GM23338 (cell line): ENCODE data around the gene NAALADL2. TPM values are rescaled to one million over a fixed set of nuclear protein-coding genes. Genes with fewer than 3 reads are reported as not detected.

ENCODE experiments used
- ATAC-seq: fragments of 200-7000 bp; cut with Tn5 transposase; 3 replicates; pipeline ENCODE4 v1.9.1; 2020
- DNase-seq: peaks from one replicate; pipeline ENCODE4 v3.0.0-alpha.2; 2015; ENCODE audit warnings: low spot score
- H2AFZ ChIP-seq: fragments of 200-600 bp; sonication (generic); 2 replicates; pipeline ENCODE4 v1.8.0; 2016; ENCODE audit warnings: antibody characterized with exemption, mild to moderate bottlenecking, moderate library complexity
- H3F3A ChIP-seq: fragments of 200-600 bp; sonication (generic); replicated peaks from 2 replicates; pipeline ENCODE4 v1.8.0; 2017; ENCODE audit warnings: antibody characterized with exemption, mixed run types, low read depth
- H3K27ac ChIP-seq: fragments of 200-600 bp; sonication (generic); 2 replicates; pipeline ENCODE4 v1.6.1; 2016; ENCODE audit warnings: low read depth
- H3K27me3 ChIP-seq: fragments of 200-600 bp; sonication (generic); 2 replicates; pipeline ENCODE4 v1.8.0; 2016; ENCODE audit warnings: mild to moderate bottlenecking, mixed run types, moderate library complexity; ENCODE audit not compliant: insufficient read depth
- H3K36me3 ChIP-seq: fragments of 200-600 bp; sonication (generic); 2 replicates; pipeline ENCODE4 v1.8.0; 2016; ENCODE audit warnings: mild to moderate bottlenecking; ENCODE audit not compliant: insufficient read depth
- H3K4me1 ChIP-seq: fragments of 200-600 bp; sonication (generic); 2 replicates; pipeline ENCODE4 v1.8.0; 2016; ENCODE audit warnings: mild to moderate bottlenecking, moderate library complexity; ENCODE audit not compliant: insufficient read depth
- H3K4me2 ChIP-seq: fragments of 200-600 bp; sonication (generic); 2 replicates; pipeline ENCODE4 v1.7.1; 2017; ENCODE audit warnings: mixed run types
- H3K4me3 ChIP-seq: fragments of 200-600 bp; sonication (generic); 2 replicates; pipeline ENCODE4 v1.6.1; 2016; ENCODE audit warnings: mixed run types
- H3K79me2 ChIP-seq: fragments of 200-600 bp; sonication (generic); replicated peaks from 2 replicates; pipeline ENCODE4 v1.8.0; 2017; ENCODE audit warnings: mild to moderate bottlenecking; ENCODE audit not compliant: insufficient read depth
- H3K9me2 ChIP-seq: fragments of 200-600 bp; sonication (generic); 2 replicates; pipeline ENCODE4 v1.8.0; 2017; ENCODE audit not compliant: insufficient read depth
- H4K20me1 ChIP-seq: fragments of 200-600 bp; sonication (generic); replicated peaks from 2 replicates; pipeline ENCODE4 v1.8.0; 2017; ENCODE audit warnings: mild to moderate bottlenecking; ENCODE audit not compliant: insufficient read depth
- H3K27ac Mint-ChIP-seq: 2 replicates; pipeline ENCODE4 v1.8.0; 2020; ENCODE audit warnings: inconsistent platforms, mild to moderate bottlenecking, moderate library complexity, mixed read lengths
- H3K27me3 Mint-ChIP-seq: 3 replicates; pipeline ENCODE4 v1.8.0; 2022; ENCODE audit warnings: low read depth, mild to moderate bottlenecking, moderate library complexity, mixed read lengths, inconsistent platforms; ENCODE audit not compliant: insufficient read depth, poor library complexity
- H3K36me3 Mint-ChIP-seq: 3 replicates; pipeline ENCODE4 v1.8.0; 2021; ENCODE audit warnings: low read depth, mild to moderate bottlenecking, inconsistent platforms, moderate library complexity, mixed read lengths
- H3K4me1 Mint-ChIP-seq: 3 replicates; pipeline ENCODE4 v1.8.0; 2020; ENCODE audit warnings: mild to moderate bottlenecking, inconsistent platforms, mixed read lengths
- H3K4me3 Mint-ChIP-seq: 3 replicates; pipeline ENCODE4 v1.8.0; 2021; ENCODE audit warnings: moderate library complexity, mild to moderate bottlenecking, inconsistent platforms, mixed read lengths
- H3K9me3 Mint-ChIP-seq: 3 replicates; pipeline ENCODE4 v1.8.0; 2020; ENCODE audit warnings: moderate library complexity, mild to moderate bottlenecking, inconsistent platforms, mixed read lengths
- CREB1 ChIP-seq: fragments of 250-450 bp; sonication (Bioruptor Pico); IDR thresholded peaks from 2 replicates; pipeline ENCODE4 v1.5.0; 2020; ENCODE audit warnings: low read depth, mild to moderate bottlenecking, moderate library complexity
- EZH2 ChIP-seq: fragments of 200-600 bp; sonication (generic); IDR thresholded peaks from one replicate; pipeline ENCODE4 v1.8.0; 2017; ENCODE audit warnings: antibody characterized with exemption, mild to moderate bottlenecking, low read depth; ENCODE audit not compliant: unreplicated experiment
- EZH2phosphoT487 ChIP-seq: fragments of 200-600 bp; sonication (generic); IDR thresholded peaks from one replicate; pipeline ENCODE4 v1.8.1; 2018; ENCODE audit warnings: antibody characterized with exemption; ENCODE audit not compliant: unreplicated experiment
- STAT1 ChIP-seq: IDR thresholded peaks from one replicate; pipeline ENCODE4 v1.6.1; 2016; ENCODE audit warnings: antibody characterized with exemption; ENCODE audit not compliant: unreplicated experiment
- ZNF114 ChIP-seq: fragments of 250-450 bp; sonication (Bioruptor Pico); IDR thresholded peaks from 2 replicates; pipeline ENCODE4 v1.5.0; 2020; ENCODE audit warnings: mild to moderate bottlenecking, moderate library complexity
- ZNF331 ChIP-seq: fragments of 250-450 bp; sonication (Bioruptor Pico); IDR thresholded peaks from 2 replicates; pipeline ENCODE4 v1.5.0; 2020; ENCODE audit warnings: low read depth, mild to moderate bottlenecking, moderate library complexity
- polyA plus RNA-seq: library from polyadenylated mRNA; unstranded; fragments of >200 nt; fragmentation: Nextera tagmentation; extraction: Ambion mirVana; gene quantifications from 2 replicates; pipeline ENCODE4 v1.2.1, GENCODE V29; 2016
- total RNA-seq: library from RNA; depleted of rRNA; stranded (reverse); fragments of >200 nt; shearing (Covaris generic); gene quantifications from 2 replicates; pipeline ENCODE4 v1.2.3, GENCODE V29; 2014
- TF ChIP-seq, protein P1 (sequence below): IDR thresholded peaks from 2 replicates; pipeline ENCODE4 v1.6.1; 2016; ENCODE audit warnings: antibody characterized with exemption
- TF ChIP-seq, protein P2 (sequence below): IDR thresholded peaks from one replicate; pipeline ENCODE4 v1.6.1; 2018; ENCODE audit warnings: antibody characterized with exemption; ENCODE audit not compliant: unreplicated experiment
- TF ChIP-seq, protein P3 (sequence below), 2 experiments: fragments of 200-600 bp in 1 of 2; sonication (generic) in 1 of 2; conservative IDR thresholded peaks; 2 replicates each; pipeline versions ENCODE4 v1.5.1 to v1.6.1; 2016 to 2017; ENCODE audit warnings: antibody characterized with exemption in 2 of 2, low read depth in 2 of 2, mild to moderate bottlenecking in 2 of 2, moderate library complexity in 1 of 2
- TF ChIP-seq, protein P4 (sequence below): fragments of 250-450 bp; sonication (Bioruptor Pico); IDR thresholded peaks from 2 replicates; pipeline ENCODE4 v1.5.0; 2020; ENCODE audit warnings: mild to moderate bottlenecking, moderate library complexity

NAALADL2 gene
- total and polyA plus RNA-seq, 2 experiments from 2014 or later = 1.6 to 2.6 TPM

DNA sequence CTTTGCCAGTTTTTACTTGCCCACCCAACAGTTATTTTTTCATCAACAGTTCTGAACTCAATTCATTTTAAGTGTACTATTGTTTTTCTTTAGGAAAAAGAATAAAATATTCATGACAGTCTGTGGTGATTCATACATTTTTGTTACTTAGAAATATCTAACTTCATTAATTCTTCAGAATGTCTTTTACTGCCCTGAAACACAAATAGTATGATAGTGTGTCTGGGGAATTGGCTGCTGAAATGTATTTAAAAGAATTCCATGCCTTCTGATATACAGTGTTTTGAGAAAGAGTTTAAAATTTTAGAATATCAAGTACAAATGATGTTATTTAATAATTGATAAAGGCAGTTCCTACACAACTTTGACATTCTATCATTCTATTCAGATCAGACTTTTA lies 854.1 kb downstream of the NAALADL2 start (continued):
- TF ChIP-seq EZH2 (no peak), EZH2phosphoT487 (no peak), STAT1 (no peak), CREB1 (CRISPR knock-in tag) (no peak), ZNF114 (CRISPR knock-in tag) (no peak)
- TF ChIP-seq, protein P1, sequence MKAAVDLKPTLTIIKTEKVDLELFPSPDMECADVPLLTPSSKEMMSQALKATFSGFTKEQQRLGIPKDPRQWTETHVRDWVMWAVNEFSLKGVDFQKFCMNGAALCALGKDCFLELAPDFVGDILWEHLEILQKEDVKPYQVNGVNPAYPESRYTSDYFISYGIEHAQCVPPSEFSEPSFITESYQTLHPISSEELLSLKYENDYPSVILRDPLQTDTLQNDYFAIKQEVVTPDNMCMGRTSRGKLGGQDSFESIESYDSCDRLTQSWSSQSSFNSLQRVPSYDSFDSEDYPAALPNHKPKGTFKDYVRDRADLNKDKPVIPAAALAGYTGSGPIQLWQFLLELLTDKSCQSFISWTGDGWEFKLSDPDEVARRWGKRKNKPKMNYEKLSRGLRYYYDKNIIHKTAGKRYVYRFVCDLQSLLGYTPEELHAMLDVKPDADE = no peak
- TF ChIP-seq, protein P2, sequence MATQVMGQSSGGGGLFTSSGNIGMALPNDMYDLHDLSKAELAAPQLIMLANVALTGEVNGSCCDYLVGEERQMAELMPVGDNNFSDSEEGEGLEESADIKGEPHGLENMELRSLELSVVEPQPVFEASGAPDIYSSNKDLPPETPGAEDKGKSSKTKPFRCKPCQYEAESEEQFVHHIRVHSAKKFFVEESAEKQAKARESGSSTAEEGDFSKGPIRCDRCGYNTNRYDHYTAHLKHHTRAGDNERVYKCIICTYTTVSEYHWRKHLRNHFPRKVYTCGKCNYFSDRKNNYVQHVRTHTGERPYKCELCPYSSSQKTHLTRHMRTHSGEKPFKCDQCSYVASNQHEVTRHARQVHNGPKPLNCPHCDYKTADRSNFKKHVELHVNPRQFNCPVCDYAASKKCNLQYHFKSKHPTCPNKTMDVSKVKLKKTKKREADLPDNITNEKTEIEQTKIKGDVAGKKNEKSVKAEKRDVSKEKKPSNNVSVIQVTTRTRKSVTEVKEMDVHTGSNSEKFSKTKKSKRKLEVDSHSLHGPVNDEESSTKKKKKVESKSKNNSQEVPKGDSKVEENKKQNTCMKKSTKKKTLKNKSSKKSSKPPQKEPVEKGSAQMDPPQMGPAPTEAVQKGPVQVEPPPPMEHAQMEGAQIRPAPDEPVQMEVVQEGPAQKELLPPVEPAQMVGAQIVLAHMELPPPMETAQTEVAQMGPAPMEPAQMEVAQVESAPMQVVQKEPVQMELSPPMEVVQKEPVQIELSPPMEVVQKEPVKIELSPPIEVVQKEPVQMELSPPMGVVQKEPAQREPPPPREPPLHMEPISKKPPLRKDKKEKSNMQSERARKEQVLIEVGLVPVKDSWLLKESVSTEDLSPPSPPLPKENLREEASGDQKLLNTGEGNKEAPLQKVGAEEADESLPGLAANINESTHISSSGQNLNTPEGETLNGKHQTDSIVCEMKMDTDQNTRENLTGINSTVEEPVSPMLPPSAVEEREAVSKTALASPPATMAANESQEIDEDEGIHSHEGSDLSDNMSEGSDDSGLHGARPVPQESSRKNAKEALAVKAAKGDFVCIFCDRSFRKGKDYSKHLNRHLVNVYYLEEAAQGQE = no peak
- TF ChIP-seq, protein P3, sequence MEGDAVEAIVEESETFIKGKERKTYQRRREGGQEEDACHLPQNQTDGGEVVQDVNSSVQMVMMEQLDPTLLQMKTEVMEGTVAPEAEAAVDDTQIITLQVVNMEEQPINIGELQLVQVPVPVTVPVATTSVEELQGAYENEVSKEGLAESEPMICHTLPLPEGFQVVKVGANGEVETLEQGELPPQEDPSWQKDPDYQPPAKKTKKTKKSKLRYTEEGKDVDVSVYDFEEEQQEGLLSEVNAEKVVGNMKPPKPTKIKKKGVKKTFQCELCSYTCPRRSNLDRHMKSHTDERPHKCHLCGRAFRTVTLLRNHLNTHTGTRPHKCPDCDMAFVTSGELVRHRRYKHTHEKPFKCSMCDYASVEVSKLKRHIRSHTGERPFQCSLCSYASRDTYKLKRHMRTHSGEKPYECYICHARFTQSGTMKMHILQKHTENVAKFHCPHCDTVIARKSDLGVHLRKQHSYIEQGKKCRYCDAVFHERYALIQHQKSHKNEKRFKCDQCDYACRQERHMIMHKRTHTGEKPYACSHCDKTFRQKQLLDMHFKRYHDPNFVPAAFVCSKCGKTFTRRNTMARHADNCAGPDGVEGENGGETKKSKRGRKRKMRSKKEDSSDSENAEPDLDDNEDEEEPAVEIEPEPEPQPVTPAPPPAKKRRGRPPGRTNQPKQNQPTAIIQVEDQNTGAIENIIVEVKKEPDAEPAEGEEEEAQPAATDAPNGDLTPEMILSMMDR (conservative IDR thresholded peaks at IDR 0.05; ENCODE audit: low read depth in 2 of 2) = no peak

DNA sequence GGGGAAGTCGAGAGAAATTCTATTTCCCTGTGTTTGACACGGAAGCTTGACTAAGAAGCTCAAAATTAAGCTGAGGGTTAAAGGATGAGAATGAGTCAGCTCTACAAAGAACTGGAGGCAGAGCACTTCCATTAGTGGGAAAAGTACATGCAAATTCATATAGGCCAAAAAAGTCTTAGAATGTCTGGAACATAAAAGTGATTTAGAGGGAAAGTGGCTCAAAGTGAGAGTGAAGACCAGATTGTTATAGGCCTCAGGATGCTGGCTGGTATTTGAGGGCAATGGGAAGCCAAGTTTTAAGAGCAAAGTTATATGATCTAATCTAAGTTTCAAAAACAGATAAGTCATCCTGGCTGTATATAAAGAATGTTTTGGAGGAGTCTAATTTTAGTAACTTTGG lies 857.3 kb downstream of the NAALADL2 start:
- Histone ChIP-seq H3K4me3 (no peak overlapping the region), H3K27me3 (no peaks in the 10 kb centered on the region), H3K36me3 (no peaks in the 10 kb centered on the region), H3K4me1 (no peaks in the 10 kb centered on the region), H3K27ac (no peak overlapping the region), H3K79me2 (no peaks in the 10 kb centered on the region), H4K20me1 (no peaks in the 10 kb centered on the region), H3K4me2 (no peak overlapping the region), H3F3A (no peaks in the 10 kb centered on the region), H2AFZ (no peak overlapping the region; the same call in 1 of the 2 replicates), H3K9me2 (peaks cover 6% of the 10 kb centered on the region; the same call in 1 of the 2 replicates)
- no peak overlapping the region for H3K4me3 Mint-ChIP-seq
- no peaks in the 10 kb centered on the region for H3K9me3 Mint-ChIP-seq
- H3K4me1 Mint-ChIP-seq = no peaks in the 10 kb centered on the region
- no peaks in the 10 kb centered on the region for H3K27me3 Mint-ChIP-seq
- no peak for ATAC-seq
- DNase-seq = no peak
- no peak overlapping the region for H3K27ac Mint-ChIP-seq
- H3K36me3 Mint-ChIP-seq = no peaks in the 10 kb centered on the region
- TF ChIP-seq CREB1 (CRISPR knock-in tag) (no peak), EZH2phosphoT487 (no peak), ZNF331 (no peak)
- TF ChIP-seq, protein P4, sequence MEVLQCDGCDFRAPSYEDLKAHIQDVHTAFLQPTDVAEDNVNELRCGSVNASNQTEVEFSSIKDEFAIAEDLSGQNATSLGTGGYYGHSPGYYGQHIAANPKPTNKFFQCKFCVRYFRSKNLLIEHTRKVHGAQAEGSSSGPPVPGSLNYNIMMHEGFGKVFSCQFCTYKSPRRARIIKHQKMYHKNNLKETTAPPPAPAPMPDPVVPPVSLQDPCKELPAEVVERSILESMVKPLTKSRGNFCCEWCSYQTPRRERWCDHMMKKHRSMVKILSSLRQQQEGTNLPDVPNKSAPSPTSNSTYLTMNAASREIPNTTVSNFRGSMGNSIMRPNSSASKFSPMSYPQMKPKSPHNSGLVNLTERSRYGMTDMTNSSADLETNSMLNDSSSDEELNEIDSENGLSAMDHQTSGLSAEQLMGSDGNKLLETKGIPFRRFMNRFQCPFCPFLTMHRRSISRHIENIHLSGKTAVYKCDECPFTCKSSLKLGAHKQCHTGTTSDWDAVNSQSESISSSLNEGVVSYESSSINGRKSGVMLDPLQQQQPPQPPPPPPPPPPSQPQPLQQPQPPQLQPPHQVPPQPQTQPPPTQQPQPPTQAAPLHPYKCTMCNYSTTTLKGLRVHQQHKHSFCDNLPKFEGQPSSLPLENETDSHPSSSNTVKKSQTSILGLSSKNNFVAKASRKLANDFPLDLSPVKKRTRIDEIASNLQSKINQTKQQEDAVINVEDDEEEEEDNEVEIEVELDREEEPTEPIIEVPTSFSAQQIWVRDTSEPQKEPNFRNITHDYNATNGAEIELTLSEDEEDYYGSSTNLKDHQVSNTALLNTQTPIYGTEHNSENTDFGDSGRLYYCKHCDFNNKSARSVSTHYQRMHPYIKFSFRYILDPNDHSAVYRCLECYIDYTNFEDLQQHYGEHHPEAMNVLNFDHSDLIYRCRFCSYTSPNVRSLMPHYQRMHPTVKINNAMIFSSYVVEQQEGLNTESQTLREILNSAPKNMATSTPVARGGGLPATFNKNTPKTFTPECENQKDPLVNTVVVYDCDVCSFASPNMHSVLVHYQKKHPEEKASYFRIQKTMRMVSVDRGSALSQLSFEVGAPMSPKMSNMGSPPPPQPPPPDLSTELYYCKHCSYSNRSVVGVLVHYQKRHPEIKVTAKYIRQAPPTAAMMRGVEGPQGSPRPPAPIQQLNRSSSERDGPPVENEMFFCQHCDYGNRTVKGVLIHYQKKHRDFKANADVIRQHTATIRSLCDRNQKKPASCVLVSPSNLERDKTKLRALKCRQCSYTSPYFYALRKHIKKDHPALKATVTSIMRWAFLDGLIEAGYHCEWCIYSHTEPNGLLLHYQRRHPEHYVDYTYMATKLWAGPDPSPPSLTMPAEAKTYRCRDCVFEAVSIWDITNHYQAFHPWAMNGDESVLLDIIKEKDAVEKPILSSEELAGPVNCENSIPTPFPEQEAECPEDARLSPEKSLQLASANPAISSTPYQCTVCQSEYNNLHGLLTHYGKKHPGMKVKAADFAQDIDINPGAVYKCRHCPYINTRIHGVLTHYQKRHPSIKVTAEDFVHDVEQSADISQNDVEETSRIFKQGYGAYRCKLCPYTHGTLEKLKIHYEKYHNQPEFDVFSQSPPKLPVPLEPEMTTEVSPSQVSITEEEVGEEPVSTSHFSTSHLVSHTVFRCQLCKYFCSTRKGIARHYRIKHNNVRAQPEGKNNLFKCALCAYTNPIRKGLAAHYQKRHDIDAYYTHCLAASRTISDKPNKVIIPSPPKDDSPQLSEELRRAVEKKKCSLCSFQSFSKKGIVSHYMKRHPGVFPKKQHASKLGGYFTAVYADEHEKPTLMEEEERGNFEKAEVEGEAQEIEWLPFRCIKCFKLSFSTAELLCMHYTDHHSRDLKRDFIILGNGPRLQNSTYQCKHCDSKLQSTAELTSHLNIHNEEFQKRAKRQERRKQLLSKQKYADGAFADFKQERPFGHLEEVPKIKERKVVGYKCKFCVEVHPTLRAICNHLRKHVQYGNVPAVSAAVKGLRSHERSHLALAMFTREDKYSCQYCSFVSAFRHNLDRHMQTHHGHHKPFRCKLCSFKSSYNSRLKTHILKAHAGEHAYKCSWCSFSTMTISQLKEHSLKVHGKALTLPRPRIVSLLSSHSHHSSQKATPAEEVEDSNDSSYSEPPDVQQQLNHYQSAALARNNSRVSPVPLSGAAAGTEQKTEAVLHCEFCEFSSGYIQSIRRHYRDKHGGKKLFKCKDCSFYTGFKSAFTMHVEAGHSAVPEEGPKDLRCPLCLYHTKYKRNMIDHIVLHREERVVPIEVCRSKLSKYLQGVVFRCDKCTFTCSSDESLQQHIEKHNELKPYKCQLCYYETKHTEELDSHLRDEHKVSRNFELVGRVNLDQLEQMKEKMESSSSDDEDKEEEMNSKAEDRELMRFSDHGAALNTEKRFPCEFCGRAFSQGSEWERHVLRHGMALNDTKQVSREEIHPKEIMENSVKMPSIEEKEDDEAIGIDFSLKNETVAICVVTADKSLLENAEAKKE = no peak
- TF ChIP-seq, protein P3 (conservative IDR thresholded peaks at IDR 0.05; ENCODE audit: low read depth in 2 of 2) = no peak
